Fibroblast of pulmonary artery (primary cell): ENCODE measurements around the gene CAMK1D.
A peak's percentile ranks its signal among the peaks of the same experiment; 100 is the strongest.
"Not testable (repeated sequence)": the region's sequence is repeated elsewhere in the genome, so short reads cannot be mapped to it uniquely, and the experiment has no call there.

ENCODE experiments used
- DNase-seq: peaks from one replicate; pipeline ENCODE4 v3.0.0-alpha.2; 2010; ENCODE audit warnings: low read depth
- H3K4me3 ChIP-seq: replicated peaks from 2 replicates; pipeline ENCODE4 v1.5.1; 2011; ENCODE audit warnings: low read depth, mild to moderate bottlenecking, control low read depth, low read length, moderate library complexity
- CTCF ChIP-seq: IDR thresholded peaks from 2 replicates; pipeline ENCODE4 v1.5.1; 2011; ENCODE audit warnings: mild to moderate bottlenecking, control low read depth, low read length, inconsistent platforms; ENCODE audit errors: missing control alignments

The CAMK1D gene

GRCh38 chr10:12849319-12850181, 500.2 kb downstream of the CAMK1D start:
- peak; percentile 14 for DNase-seq
- TF ChIP-seq CTCF: no peak
- H3K4me3 ChIP-seq: no peak overlapping the region

- no peak overlapping the region for H3K4me3 ChIP-seq
- no peak for DNase-seq
- TF ChIP-seq CTCF: no peak
Observed at GRCh38 chr10:12852687-12853086, 503.3 kb downstream of the CAMK1D start.

- no peak for TF ChIP-seq CTCF
- H3K4me3 ChIP-seq: no peak overlapping the region
- no peak for DNase-seq
Observed at GRCh38 chr10:12854988-12855387, 505.6 kb downstream of the CAMK1D start.

GRCh38 chr10:12862459-12862858, 513.1 kb downstream of the CAMK1D start:
- DNase-seq: no peak
- TF ChIP-seq CTCF: no peak
- H3K4me3 ChIP-seq: no peak overlapping the region

- not testable (repeated sequence) for DNase-seq, H3K4me3 ChIP-seq
Observed at GRCh38 chr10:12865515-12865914, 516.2 kb downstream of the CAMK1D start.

GRCh38 chr10:12868229-12868628, 518.9 kb downstream of the CAMK1D start:
- no peak for DNase-seq
- H3K4me3 ChIP-seq: no peak overlapping the region
- no peak for TF ChIP-seq CTCF

- no peak overlapping the region for H3K4me3 ChIP-seq
- no peak for TF ChIP-seq CTCF
- no peak for DNase-seq
Observed at GRCh38 chr10:12869427-12869826, 520.1 kb downstream of the CAMK1D start.
